Bronchial epithelial cell (primary cell): ENCODE measurements around the gene SERPINH1. TPM values are rescaled to one million over a fixed set of nuclear protein-coding genes. Genes with fewer than 3 reads are reported as not detected.

ENCODE experiments used
- DNase-seq: peaks from one replicate; pipeline ENCODE4 v3.0.0-alpha.2; 2010; ENCODE audit warnings: low read depth
- FAIRE-seq: peaks from 2 replicates; lab custom pipeline; 2011; peaks lifted over from hg19 to GRCh38; lab: Jason Lieb, UNC
- H3K27me3 ChIP-seq: 2 replicates; pipeline ENCODE4 v1.5.1; 2011; ENCODE audit warnings: low read length; ENCODE audit not compliant: control insufficient read depth, insufficient read depth
- H3K36me3 ChIP-seq: 2 replicates; pipeline ENCODE4 v1.5.1; 2011; ENCODE audit warnings: low read length; ENCODE audit not compliant: control insufficient read depth, insufficient read depth
- H3K4me3 ChIP-seq: 2 replicates; pipeline ENCODE4 v1.5.1; 2011; ENCODE audit warnings: mild to moderate bottlenecking, low read depth, low read length, control low read depth
- CTCF ChIP-seq: IDR thresholded peaks from 2 replicates; pipeline ENCODE4 v1.5.1; 2011; ENCODE audit warnings: mild to moderate bottlenecking, moderate library complexity, low read length, control low read depth, inconsistent platforms; ENCODE audit not compliant: insufficient read depth, severe bottlenecking
- total RNA-seq: library from RNA; depleted of rRNA; stranded (reverse); fragments of >200 nt; gene quantifications from 2 replicates; pipeline ENCODE4 v1.2.1, GENCODE V29; 2014

The SERPINH1 gene
- total RNA-seq, 1 donor from 2014 or later = 86.9 TPM

GRCh38 chr11:75523811-75524664 is 38.0 kb upstream of the SERPINH1 start:
- Histone ChIP-seq H3K4me3 (no peak overlapping the region), H3K27me3 (peaks cover 6% of the 10 kb centered on the region), H3K36me3 (no peaks in the 10 kb centered on the region)
- DNase-seq (no peak), FAIRE-seq (no peak)
- TF ChIP-seq CTCF = no peak

GRCh38 chr11:75524665-75525432 is 37.2 kb upstream of the SERPINH1 start:
- Histone ChIP-seq H3K27me3 (peaks cover 6% of the 10 kb centered on the region), H3K4me3 (peak overlapping the region; percentile 46), H3K36me3 (no peaks in the 10 kb centered on the region)
- FAIRE-seq = no peak
- no peak for TF ChIP-seq CTCF
- no peak for DNase-seq

- FAIRE-seq (no peak), DNase-seq (peak; percentile 55)
- Histone ChIP-seq H3K27me3 (peaks cover 6% of the 10 kb centered on the region), H3K4me3 (peak within 1 kb of the TSS; percentile 46), H3K36me3 (no peaks in the 10 kb centered on the region)
- peak; percentile 60 for TF ChIP-seq CTCF
Measured at GRCh38 chr11:75525433-75526191, 36.4 kb upstream of the SERPINH1 start, which contains the start of gene GDPD5. TSS of gene GDPD5 (minus strand) at chr11:75525941. CDS start at chr11:75477735, 48,206 bp downstream.

- FAIRE-seq = no peak
- no peak for TF ChIP-seq CTCF
- Histone ChIP-seq H3K36me3 (no peaks in the 10 kb centered on the region), H3K27me3 (peaks cover 6% of the 10 kb centered on the region), H3K4me3 (peak overlapping the region; percentile 46)
- no peak for DNase-seq
Measured at GRCh38 chr11:75526192-75526541, 35.9 kb upstream of the SERPINH1 start.

- H3K27me3 ChIP-seq = peaks cover 6% of the 10 kb centered on the region
- no peak overlapping the region for H3K4me3 ChIP-seq
- no peak for TF ChIP-seq CTCF
- DNase-seq (no peak), FAIRE-seq (peak; percentile 50)
- H3K36me3 ChIP-seq = no peaks in the 10 kb centered on the region
Measured at GRCh38 chr11:75527130-75527529, 34.9 kb upstream of the SERPINH1 start.
